HG03457 (cell line): ENCODE measurements around the gene GNAS-AS1.
"Not testable (repeated sequence)": the region's sequence is repeated elsewhere in the genome, so short reads cannot be mapped to it uniquely, and the experiment has no call there.

Source experiments
- ATAC-seq: cut with Tn5 transposase; IDR thresholded peaks from one replicate; pipeline ENCODE4 v1.9.1; 2021; ENCODE audit warnings: moderate number of reproducible peaks; ENCODE audit not compliant: unreplicated experiment

Gene GNAS-AS1

GRCh38 chr20:58837717-58838116 is 13.0 kb downstream of the GNAS-AS1 start:
- ATAC-seq: no peak

DNA sequence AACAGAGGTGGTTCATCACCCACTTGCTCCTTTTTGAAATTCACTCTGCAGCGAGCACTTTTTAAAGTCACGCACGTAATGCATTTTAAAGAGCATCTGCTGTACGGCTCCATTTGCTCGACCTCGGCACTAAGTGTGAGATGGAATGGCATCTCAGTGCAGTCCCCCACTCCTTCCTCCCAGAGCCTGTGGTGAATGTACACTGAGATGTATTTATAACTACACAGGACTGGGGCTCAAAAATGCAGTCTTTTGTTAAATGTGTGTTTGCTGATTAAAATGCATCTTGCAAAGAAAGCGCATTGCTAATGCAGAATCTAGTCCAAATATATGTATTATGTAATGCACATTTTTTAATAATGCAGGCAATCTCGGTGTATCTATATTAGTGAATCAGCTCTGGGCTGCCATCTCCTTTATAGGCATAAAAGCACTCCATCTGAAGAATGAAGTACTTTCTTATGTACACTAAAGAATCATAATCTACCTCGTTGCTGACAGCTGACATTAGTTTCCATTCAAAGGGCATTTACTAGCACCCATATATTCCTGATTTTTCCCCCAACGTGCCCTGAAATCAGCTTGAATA is 14.0 kb downstream of the GNAS-AS1 start:
- ATAC-seq: no peak

- ATAC-seq: no peak
Measured at GRCh38 chr20:58835231-58835630, 15.5 kb downstream of the GNAS-AS1 start.

DNA sequence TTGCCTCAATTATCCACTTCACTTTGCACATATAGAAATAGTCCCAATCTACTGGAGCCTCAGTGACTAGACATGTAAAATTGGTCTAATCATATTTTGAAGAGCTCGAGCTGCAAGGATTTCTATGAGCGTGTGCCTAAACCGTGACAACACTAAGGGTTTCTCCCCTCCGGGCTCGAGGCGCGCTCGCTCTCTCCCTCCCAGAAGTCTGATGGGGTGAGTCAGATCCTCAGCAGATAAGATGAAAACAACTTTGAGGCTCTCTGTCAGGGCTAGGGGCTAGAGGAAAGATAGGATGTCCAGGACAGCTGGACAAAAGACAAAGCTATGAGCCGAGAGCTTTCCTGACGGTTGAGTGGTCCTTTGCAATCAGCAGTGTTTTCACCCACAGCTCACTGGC is 16.8 kb downstream of the GNAS-AS1 start:
- ATAC-seq: no peak

DNA sequence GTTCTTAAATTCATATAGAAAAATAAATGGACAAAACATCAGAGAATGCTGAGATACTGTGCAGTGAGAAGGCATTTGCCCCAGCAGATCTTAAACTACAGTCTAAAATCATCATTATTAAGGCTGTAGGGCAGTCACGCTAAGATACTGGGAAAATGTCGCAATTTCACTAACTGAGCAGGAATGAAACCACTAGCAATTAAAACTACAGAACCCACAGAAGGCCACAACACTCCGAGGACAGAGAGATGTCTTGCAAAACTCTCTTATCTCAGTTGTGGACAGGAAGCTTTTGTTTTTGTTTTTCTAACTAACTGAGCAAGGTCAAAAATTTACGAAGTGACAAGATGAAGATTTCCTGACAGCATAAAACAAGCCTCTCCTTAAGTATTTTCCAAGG is 18.2 kb downstream of the GNAS-AS1 start:
- ATAC-seq: no peak

DNA sequence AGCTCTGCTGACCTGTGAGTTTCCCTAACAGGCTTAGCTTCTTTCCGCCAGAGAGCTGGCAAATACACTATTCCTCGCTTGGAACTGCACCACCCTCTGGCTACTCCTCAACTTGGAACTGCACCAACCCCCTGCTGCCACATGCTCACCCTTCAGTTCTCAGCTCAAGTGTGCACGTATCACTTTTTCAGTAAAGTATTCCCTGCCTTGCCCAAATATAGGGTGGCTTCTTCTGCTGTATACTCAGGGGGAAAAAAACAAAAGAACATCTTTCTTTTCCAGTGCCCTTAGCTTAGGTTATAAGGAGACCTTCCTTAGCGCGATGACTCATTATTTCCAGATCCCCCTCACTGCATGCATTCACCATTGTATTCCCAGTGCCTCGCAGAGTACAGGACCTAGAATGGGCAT is 21.2 kb downstream of the GNAS-AS1 start:
- no peak for ATAC-seq

- ATAC-seq: not testable (repeated sequence)
Measured at GRCh38 chr20:58828804-58829203, 21.9 kb downstream of the GNAS-AS1 start.

DNA sequence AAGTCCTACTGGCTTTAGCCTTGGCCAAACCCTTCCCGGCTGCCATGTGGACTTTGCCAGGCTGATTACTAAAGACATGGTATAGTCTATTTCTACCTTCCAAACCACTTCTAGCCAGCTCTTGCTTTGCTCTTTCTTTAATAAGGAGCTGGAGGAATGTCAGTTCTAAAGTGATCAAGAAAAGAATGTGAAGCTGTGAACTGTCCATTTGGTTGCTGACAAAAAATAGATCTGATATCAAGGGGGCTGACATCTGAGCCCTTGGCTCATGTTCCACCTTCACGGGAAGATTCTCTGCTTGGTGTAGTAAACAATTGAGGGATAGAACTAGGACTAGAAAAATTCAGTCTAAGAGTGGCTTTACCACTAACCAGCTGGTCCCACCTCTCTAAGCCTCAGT is 22.6 kb downstream of the GNAS-AS1 start:
- no peak for ATAC-seq

- no peak for ATAC-seq
Measured at GRCh38 chr20:58826271-58826670, 24.4 kb downstream of the GNAS-AS1 start.

- ATAC-seq: no peak
Measured at GRCh38 chr20:58825450-58825849, 25.3 kb downstream of the GNAS-AS1 start.

DNA sequence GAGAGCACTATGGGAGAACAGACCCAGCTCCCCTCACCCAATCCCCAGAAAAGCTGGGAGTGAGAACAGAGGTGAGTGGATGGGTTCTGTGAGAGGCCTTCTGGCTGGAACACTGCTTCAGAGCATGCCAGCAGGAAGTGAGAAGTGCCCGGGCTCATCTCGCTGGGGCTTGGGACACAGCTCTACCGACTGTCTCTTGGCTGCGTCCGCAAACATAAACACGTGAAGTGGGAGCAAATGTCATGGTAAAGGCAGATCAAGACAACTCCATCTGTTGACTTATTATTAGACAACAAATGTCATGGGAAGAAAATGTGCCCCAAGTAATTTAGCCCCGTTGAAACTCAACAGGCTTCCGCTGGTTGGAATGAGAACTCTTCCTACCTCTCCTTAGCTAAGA is 25.9 kb downstream of the GNAS-AS1 start:
- ATAC-seq: no peak

GRCh38 chr20:58822748-58823730 is 27.7 kb downstream of the GNAS-AS1 start:
- ATAC-seq: no peak

GRCh38 chr20:58822149-58822548 is 28.6 kb downstream of the GNAS-AS1 start:
- ATAC-seq: no peak

GRCh38 chr20:58820515-58820914 is 30.2 kb downstream of the GNAS-AS1 start:
- not testable (repeated sequence) for ATAC-seq

DNA sequence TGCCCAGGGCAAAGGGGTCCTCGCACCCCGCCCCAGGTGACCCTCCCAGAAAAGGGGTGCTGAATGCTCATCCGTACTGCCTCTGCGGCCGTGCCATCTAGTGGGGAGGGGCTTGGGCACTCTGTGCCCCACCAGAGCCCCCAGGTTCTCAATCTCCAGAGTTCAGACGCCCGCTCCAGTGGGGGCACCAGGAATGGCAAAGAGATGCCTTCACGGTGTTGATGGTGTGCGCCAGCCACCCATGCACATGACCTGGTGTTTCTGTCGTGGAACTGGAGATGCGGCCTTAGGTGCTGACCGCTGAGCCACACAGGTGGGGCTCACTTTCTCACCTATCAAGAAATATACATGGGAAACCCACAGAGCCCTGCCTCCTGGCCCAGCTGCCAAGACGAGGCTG is 30.8 kb downstream of the GNAS-AS1 start:
- ATAC-seq: no peak

- no peak for ATAC-seq
Measured at GRCh38 chr20:58818586-58819285, 32.0 kb downstream of the GNAS-AS1 start.

- no peak for ATAC-seq
Measured at GRCh38 chr20:58817748-58818147, 33.0 kb downstream of the GNAS-AS1 start.

- no peak for ATAC-seq
Measured at GRCh38 chr20:58816957-58817651, 33.6 kb downstream of the GNAS-AS1 start.

DNA sequence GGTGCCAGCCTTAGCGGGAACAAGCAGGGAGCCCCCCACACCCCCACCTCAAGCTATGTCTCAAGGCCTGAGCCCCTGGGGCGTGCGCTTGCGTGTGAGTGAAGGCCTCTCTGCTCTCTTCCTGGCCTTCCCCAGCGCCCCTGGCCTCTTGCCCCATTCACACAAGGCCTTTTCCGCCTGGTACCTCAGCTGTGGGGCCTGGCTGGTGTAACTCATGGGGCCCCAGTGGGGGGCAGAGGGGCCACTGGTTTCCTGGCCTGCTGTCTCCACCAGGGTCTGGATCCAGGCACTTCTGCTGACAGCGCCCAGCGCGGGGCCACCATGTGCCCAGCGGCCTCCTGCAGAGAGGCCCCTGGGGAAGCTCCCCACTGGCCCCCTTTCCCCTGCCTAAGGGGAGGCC is 34.7 kb downstream of the GNAS-AS1 start:
- ATAC-seq: no peak

GRCh38 chr20:58815448-58815847 is 35.3 kb downstream of the GNAS-AS1 start:
- no peak for ATAC-seq

DNA sequence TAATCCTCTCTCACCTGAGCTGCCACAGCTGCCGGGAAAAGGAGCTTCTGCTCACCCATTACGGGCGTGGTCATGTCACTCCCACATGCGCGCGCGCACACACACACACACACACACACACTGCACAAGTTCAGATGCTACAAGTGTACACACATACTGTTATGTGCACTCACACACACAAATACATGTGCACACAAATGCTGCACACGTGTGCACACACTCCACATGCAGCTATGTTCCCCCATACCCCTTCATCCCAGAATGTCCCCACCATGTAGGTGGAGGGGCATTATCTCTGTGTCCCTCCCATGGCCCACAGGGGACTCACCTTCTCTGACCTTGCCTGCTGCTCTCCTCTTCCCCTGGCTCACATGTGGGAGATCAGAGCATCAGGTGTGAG is 37.3 kb downstream of the GNAS-AS1 start:
- ATAC-seq: no peak
